Mesodermal cell (in vitro differentiated cells): ENCODE measurements around the gene KRTAP5-4.
"Not testable (repeated sequence)": the region's sequence is repeated elsewhere in the genome, so short reads cannot be mapped to it uniquely, and the experiment has no call there.

Source experiments
- H3K27ac ChIP-seq: 2 replicates; pipeline ENCODE4 v1.7.0; 2013; ENCODE audit warnings: mild to moderate bottlenecking, low read depth, low read length, moderate library complexity; ENCODE audit not compliant: severe bottlenecking
- H3K36me3 ChIP-seq: 2 replicates; pipeline ENCODE4 v1.7.1; 2013; ENCODE audit warnings: mild to moderate bottlenecking, low read length, moderate library complexity; ENCODE audit not compliant: control insufficient read depth, insufficient read depth
- H3K4me1 ChIP-seq: one replicate; pipeline ENCODE4 v1.7.1; 2013; ENCODE audit warnings: mild to moderate bottlenecking, low read length; ENCODE audit not compliant: insufficient read depth, control insufficient read depth, poor library complexity, severe bottlenecking
- H3K4me3 ChIP-seq: 2 replicates; pipeline ENCODE4 v1.7.0; 2013; ENCODE audit warnings: low read length, control low read depth, mild to moderate bottlenecking; ENCODE audit not compliant: insufficient read depth, poor library complexity, severe bottlenecking; ENCODE audit errors: extremely low read depth
- H3K9me3 ChIP-seq: 2 replicates; pipeline ENCODE4 v1.7.1; 2013; ENCODE audit warnings: mild to moderate bottlenecking, low read length, moderate library complexity; ENCODE audit not compliant: control insufficient read depth
- WGBS, 2 experiments: methylation state at CpG; one replicate each; pipeline ENCODE4 v1.1.5; 2013; ENCODE audit warnings: missing lambda C conversion rate in 2 of 2; ENCODE audit not compliant: insufficient coverage in 2 of 2; 5-methylcytosine and 5-hydroxymethylcytosine counted together

KRTAP5-4 gene

GRCh38 chr11:1608363-1608762 lies 13.6 kb downstream of the KRTAP5-4 start, which contains the start of gene KRTAP5-3:
KRTAP5-3 (minus strand) TSS chr11:1608463; CDS start chr11:1608385, 78 bp downstream.
- Histone ChIP-seq H3K9me3 (no peaks in the 10 kb centered on the region), H3K4me3 (no peak within 1 kb of the TSS), H3K36me3 (no peaks in the 10 kb centered on the region), H3K27ac (no peak within 1 kb of the TSS), H3K4me1 (no peaks in the 10 kb centered on the region)
- 80 to 83% methylated on average over 1 to 4 of the region's 4 CpGs for WGBS, 2 experiments

GRCh38 chr11:1607901-1608300 lies 14.0 kb downstream of the KRTAP5-4 start:
- not testable (repeated sequence) for H3K4me3 ChIP-seq, H3K27ac ChIP-seq, H3K36me3 ChIP-seq, H3K9me3 ChIP-seq, H3K4me1 ChIP-seq
- 92 to 100% methylated on average over 2 of the region's 5 CpGs for WGBS, 2 experiments

GRCh38 chr11:1607156-1607845 lies 14.6 kb downstream of the KRTAP5-4 start:
- not testable (repeated sequence) for H3K9me3 ChIP-seq, H3K36me3 ChIP-seq, H3K4me3 ChIP-seq, H3K4me1 ChIP-seq, H3K27ac ChIP-seq
- 37% methylated on average over 16 to 18 of the region's 18 CpGs for WGBS, 2 experiments

GRCh38 chr11:1605923-1606322 lies 16.0 kb downstream of the KRTAP5-4 start:
- 91 to 93% methylated on average over 10 to 12 of the region's 13 CpGs for WGBS, 2 experiments
- H3K36me3 ChIP-seq, H3K9me3 ChIP-seq, H3K4me1 ChIP-seq, H3K4me3 ChIP-seq, H3K27ac ChIP-seq: not testable (repeated sequence)

GRCh38 chr11:1604711-1605110 lies 17.2 kb downstream of the KRTAP5-4 start:
- no peaks in the 10 kb centered on the region for H3K9me3 ChIP-seq
- H3K36me3 ChIP-seq, result no peaks in the 10 kb centered on the region
- no peaks in the 10 kb centered on the region for H3K4me1 ChIP-seq
- H3K4me3 ChIP-seq, result no peak overlapping the region
- WGBS, 2 experiments, result 79 to 82% methylated on average over 7 of the region's 7 CpGs
- no peak overlapping the region for H3K27ac ChIP-seq

GRCh38 chr11:1604181-1604580 lies 17.8 kb downstream of the KRTAP5-4 start:
- no peak overlapping the region for H3K4me3 ChIP-seq
- H3K4me1 ChIP-seq, result no peaks in the 10 kb centered on the region
- no peaks in the 10 kb centered on the region for H3K36me3 ChIP-seq
- 90 to 93% methylated on average over 10 to 11 of the region's 11 CpGs for WGBS, 2 experiments
- no peak overlapping the region for H3K27ac ChIP-seq
- H3K9me3 ChIP-seq, result no peaks in the 10 kb centered on the region

- Histone ChIP-seq H3K27ac (no peak overlapping the region), H3K4me1 (no peaks in the 10 kb centered on the region), H3K9me3 (no peaks in the 10 kb centered on the region), H3K4me3 (no peak overlapping the region), H3K36me3 (no peaks in the 10 kb centered on the region)
- 100% methylated on average over 1 of the region's 1 CpG for WGBS, 2 experiments
Measured at GRCh38 chr11:1603629-1604028, 18.3 kb downstream of the KRTAP5-4 start.

- not testable (repeated sequence) for H3K36me3 ChIP-seq, H3K9me3 ChIP-seq, H3K4me3 ChIP-seq, H3K4me1 ChIP-seq, H3K27ac ChIP-seq
- WGBS, 2 experiments, result 79 to 86% methylated on average over 1 to 2 of the region's 3 CpGs
Measured at GRCh38 chr11:1601663-1602062, 20.3 kb downstream of the KRTAP5-4 start.

GRCh38 chr11:1600626-1601025 lies 21.3 kb downstream of the KRTAP5-4 start:
- no peaks in the 10 kb centered on the region for H3K36me3 ChIP-seq
- H3K4me3 ChIP-seq, result no peak overlapping the region
- no peaks in the 10 kb centered on the region for H3K9me3 ChIP-seq
- WGBS, 2 experiments, result 71 to 86% methylated on average over 3 to 4 of the region's 5 CpGs
- H3K27ac ChIP-seq, result no peak overlapping the region
- H3K4me1 ChIP-seq, result no peaks in the 10 kb centered on the region

GRCh38 chr11:1598816-1599215 lies 23.1 kb downstream of the KRTAP5-4 start:
- Histone ChIP-seq H3K9me3 (no peaks in the 10 kb centered on the region), H3K36me3 (no peaks in the 10 kb centered on the region), H3K4me1 (no peaks in the 10 kb centered on the region), H3K4me3 (no peak overlapping the region), H3K27ac (no peak overlapping the region)
- WGBS, 2 experiments, result 77 to 81% methylated on average over 2 to 3 of the region's 6 CpGs

GRCh38 chr11:1598406-1598805 lies 23.5 kb downstream of the KRTAP5-4 start:
- not testable (repeated sequence) for H3K36me3 ChIP-seq, H3K4me3 ChIP-seq, H3K4me1 ChIP-seq, H3K9me3 ChIP-seq, H3K27ac ChIP-seq
- no CpG with 5 or more reads among the region's 3 CpGs for WGBS, 2 experiments
